G401.6 (cell line): ENCODE results near the gene ASCC3.

ENCODE experiments used
- FAIRE-seq: peaks from 2 replicates; lab custom pipeline; 2012; peaks lifted over from hg19 to GRCh38; lab: Jason Lieb, UNC

Gene ASCC3

DNA sequence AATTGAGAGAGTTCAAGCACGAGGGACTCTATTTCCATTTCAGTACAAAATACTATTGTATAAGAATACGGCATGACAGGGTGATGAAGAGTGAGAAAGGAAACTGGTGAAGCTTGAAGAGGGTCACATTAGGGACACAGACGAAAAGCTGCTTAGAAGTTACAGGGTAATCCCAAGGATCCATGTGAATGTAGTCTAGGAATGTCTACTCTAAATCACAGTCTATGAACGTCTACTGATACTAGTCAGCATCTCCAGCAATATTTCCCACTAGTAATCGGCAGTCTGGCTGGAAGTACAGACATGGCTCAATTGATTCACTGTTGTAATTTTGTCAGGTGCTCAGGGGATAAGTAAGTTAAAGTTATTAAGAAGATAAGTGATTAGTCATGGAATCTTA is 156.4 kb downstream of the ASCC3 start:
- FAIRE-seq, result no peak

DNA sequence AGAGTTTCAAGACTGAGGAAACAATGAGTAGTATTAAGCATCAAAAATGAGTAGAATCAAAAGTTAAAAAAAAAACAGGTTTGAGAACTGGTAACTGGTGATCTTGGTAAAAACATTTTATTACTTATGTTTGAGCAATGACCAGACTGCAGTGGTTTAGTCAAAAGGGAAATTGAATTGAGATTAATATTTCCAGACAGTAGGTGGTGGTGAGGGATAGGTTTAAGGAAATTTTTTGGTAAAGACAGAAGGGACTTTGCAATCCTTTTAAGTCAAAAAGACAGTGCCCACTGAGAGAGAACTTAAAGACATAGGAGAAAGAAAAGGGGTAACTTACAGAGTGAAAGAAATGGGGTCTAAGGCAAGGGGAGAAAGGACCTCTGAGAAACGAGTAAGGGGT is 156.9 kb downstream of the ASCC3 start:
- no peak for FAIRE-seq

DNA sequence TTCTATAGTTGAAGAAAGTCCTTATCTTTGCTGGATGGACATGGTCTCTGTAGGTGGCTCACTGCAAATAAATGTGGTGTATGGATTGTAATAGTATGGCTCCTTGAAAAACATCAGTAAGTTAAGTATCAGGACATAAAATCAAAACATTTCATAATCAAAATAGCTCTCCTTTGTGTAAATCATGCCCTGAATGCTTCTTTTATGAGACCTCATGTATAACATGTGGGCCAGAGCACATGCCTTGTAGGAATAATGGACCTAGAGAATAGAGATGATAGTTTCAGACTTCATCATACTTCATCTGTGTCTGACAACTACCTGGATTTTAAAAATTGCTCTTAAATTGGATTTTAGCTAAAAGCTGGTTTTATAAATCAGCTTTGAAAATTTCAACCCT is 159.9 kb downstream of the ASCC3 start:
- FAIRE-seq, result no peak

GRCh38 chr6:100719883-100720682 is 161.0 kb downstream of the ASCC3 start:
- peak; percentile 96 for FAIRE-seq

DNA sequence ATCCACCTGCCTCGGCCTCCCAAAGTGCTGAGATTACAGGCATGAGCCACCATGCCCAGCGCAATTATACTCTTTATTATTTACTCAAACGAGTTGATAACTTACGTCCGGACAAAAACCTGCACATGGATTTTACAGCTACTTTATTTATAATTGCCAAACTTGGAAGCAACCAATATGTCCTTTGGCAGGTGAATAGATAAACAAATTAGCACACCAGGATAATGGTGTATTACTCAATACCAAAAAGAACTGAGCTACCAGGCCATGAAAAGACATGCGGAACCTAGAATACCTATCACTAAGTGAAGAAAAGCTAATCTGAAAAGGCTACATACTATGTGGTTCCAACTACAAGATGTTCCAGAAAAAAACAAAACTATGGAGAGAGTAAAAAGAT is 168.1 kb downstream of the ASCC3 start:
- FAIRE-seq, result no peak

GRCh38 chr6:100706491-100706890 is 174.6 kb downstream of the ASCC3 start:
- no peak for FAIRE-seq

- no peak for FAIRE-seq
These were observed 176.2 kb downstream of the ASCC3 start for GRCh38 chr6:100704961-100705360.

- FAIRE-seq, result no peak
These were observed 179.4 kb downstream of the ASCC3 start for GRCh38 chr6:100701728-100702127.

- FAIRE-seq, result no peak
These were observed 181.1 kb downstream of the ASCC3 start for GRCh38 chr6:100700009-100700408.

- FAIRE-seq, result no peak
These were observed 185.7 kb downstream of the ASCC3 start for GRCh38 chr6:100695445-100695844.

GRCh38 chr6:100693249-100693927 is 187.7 kb downstream of the ASCC3 start:
- FAIRE-seq, result no peak

DNA sequence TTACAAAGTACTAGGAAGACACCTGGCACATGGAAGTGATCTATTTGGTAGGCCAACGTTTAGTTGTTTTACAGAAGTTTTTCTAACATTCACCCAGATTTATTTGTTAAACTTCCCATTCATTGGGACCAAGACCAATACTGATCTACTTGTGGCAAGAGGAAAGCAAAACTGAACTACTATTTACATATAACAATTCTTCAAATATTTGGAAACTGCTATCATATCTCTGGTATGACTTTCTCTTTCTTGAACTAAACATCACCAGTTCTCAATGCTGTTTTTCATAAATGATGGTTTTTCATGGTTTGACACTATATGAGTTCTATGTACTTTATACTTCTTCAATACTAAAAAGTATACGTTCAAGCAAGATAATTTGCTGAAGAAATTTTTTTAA is 189.2 kb downstream of the ASCC3 start:
- no peak for FAIRE-seq

GRCh38 chr6:100686216-100686615 is 194.9 kb downstream of the ASCC3 start:
- peak; percentile 13 for FAIRE-seq

- FAIRE-seq, result no peak
These were observed 195.4 kb downstream of the ASCC3 start for GRCh38 chr6:100685747-100686146.

- FAIRE-seq, result no peak
These were observed 201.0 kb downstream of the ASCC3 start for GRCh38 chr6:100680163-100680562.

DNA sequence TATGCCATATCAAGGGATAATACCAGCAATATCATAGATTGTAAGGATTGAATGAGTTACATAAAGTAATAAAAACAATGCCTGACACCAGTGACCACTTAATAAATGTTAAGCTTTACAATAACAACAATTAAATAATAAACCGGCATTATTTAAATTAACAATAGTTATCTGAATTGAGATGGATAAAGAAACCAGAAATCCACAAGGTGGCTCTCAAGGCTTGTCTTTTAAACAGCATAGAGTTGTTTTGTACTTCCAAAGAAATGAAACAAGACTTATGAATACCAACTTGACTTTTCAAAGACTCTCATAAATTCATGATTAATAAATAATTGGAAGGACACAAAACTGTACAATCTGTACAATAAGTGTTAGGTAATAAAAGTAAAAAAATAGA is 203.1 kb downstream of the ASCC3 start:
- FAIRE-seq, result no peak

- no peak for FAIRE-seq
These were observed 203.9 kb downstream of the ASCC3 start for GRCh38 chr6:100677240-100677639.

- FAIRE-seq, result no peak
These were observed 207.5 kb downstream of the ASCC3 start for GRCh38 chr6:100673641-100674040.

DNA sequence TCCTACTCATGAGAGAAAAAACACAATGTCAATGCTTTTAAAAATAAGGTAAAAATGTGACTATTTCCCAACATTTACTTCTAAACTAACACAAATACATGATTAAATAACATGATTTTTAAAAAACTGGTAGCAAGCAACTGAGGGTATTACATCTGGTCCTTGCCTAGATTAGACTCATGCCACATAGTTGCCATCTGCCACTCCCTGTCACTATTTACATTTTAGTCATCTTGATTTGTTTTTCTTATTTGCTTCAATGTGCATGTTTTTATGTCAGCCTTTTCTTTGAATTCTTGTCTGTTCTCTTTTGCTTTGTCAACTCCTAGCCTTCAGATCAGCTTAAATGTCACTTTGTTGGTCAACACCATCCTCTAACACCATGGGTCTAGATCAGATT is 209.4 kb downstream of the ASCC3 start:
- no peak for FAIRE-seq

- FAIRE-seq, result no peak
These were observed 211.1 kb downstream of the ASCC3 start for GRCh38 chr6:100670056-100670455.

DNA sequence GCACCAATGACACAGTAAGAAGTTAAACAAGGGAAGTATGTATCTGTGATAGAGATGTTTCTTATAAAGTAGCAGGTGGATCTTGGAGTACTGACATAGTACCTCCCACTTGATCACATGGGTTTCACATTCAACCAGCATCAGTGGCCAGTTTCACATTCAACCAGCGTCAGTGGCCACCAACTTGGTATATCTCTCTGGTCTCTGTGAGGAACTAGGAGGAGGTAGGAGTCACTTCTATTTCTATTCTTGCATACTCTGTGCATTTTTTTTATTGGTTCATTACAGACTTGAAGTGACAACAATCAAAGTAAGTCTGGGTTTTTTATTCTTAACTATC is 216.1 kb downstream of the ASCC3 start:
- no peak for FAIRE-seq

DNA sequence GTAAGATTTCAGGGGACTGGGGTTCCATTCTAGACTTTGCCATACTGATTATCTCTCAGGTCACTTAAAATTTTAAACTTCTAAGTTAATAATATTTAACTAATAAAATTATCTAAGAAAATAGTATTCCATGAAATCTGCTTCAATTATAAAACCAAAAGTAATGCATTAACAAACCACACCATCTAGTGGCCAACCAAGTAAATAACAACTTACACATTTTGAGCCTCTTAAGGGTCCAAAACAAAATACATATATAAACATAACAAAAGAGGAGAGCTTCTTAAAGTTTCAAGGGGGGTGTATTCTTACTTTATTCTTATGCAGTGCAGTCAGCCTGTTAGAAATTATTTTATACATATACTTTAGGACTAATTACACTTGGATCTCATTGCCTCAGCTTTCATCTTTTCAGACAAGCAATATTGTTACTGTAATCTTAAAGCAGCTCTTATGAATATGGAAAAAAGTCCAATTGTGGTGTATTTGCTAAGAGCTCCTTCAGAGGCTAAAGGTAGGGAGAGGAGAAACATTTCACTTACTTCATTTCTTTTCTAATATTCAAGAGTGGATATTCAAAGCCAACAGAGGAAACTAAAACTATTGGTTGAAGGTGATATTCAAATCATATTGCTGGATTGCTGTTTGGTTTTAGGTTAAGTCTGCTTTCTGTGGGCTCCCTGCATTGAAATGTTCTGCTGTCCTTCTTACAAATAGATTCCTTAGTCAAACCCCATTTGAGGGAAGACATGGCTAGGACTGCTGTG is 216.7 kb downstream of the ASCC3 start:
- peak; percentile 97 for FAIRE-seq

DNA sequence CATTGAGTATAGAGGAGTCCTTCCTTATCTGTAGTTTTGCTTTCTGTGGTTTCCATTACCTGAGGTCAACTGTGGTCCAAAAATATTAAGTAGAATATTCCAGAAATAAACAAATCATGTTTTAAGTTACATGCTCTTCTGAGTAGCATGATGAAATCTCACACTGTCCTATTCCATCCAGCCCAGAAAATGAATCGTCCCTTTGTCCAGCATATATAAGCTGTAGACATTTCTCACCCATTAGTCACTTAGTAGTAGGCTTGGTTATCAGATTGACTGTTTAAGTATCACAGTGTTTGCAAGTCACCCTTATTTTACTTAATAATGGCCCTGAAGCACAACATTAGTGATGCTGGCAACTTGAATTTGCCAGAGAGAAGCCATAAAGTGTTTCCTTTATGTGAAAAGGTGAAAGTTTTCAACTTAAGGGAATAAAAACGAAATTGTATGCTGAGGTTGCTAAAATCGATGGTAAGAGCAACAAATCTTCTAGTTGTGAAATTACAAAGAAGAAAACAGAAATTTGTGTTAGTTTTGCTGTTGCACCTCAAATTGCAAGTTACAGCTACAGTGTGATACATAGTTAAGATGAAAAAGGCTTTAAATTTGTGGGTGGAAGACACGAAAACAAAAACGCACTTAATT is 217.8 kb downstream of the ASCC3 start:
- no peak for FAIRE-seq
